Esophagus muscularis mucosa (tissue), 3 donors: ENCODE measurements around the gene DHX35.

Experiments
- CTCF ChIP-seq, 3 experiments: fragments of 200-600 bp in 2 of 3; fragments of 450-650 bp in 1 of 3; sonication (generic) in 2 of 3; IDR thresholded peaks; one replicate each; pipeline ENCODE4 v1.5.1; 2017 to 2019; ENCODE audit warnings: antibody characterized with exemption in 3 of 3, mild to moderate bottlenecking in 2 of 3, moderate library complexity in 1 of 3
- POLR2A ChIP-seq: fragments of 450-650 bp; IDR thresholded peaks from one replicate; pipeline ENCODE4 v1.6.1; 2017; ENCODE audit warnings: antibody characterized with exemption, moderate library complexity, mild to moderate bottlenecking, low read depth

GRCh38 chr20:38918172-38918571 lies 44.0 kb upstream of the DHX35 start:
- no peak for TF ChIP-seq CTCF (IDR thresholded peaks at IDR 0.05)
- TF ChIP-seq POLR2A = no peak
